HPDE6-E6E7 (cell line): ENCODE data around the gene ASB13.
"Not testable (repeated sequence)": the region's sequence is repeated elsewhere in the genome, so short reads cannot be mapped to it uniquely, and the experiment has no call there.

ENCODE experiments used
- DNase-seq: peaks from one replicate; pipeline ENCODE4 v3.0.0; 2011; ENCODE audit warnings: missing footprints; ENCODE audit errors: extremely low spot score

Gene ASB13

DNA sequence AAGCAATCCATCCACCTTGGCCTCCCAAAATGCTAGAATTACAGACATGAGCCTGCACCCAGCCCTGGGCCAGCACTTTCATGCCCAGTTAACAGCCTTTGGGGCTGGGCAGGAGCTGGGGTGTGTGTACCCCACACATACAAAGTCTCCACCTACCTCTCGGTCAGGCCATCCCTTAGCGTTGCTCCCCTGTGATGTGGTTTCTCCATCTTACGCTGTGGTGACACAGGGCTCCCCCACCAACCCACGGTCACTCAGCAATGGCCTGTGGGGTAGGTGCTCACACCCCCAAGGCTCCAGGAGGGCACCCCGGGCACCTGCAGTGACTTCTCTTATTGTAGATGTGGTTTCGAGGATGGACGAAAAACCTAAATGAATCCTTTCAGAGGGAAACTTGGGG lies 58.8 kb downstream of the ASB13 start:
- no peak for DNase-seq

DNA sequence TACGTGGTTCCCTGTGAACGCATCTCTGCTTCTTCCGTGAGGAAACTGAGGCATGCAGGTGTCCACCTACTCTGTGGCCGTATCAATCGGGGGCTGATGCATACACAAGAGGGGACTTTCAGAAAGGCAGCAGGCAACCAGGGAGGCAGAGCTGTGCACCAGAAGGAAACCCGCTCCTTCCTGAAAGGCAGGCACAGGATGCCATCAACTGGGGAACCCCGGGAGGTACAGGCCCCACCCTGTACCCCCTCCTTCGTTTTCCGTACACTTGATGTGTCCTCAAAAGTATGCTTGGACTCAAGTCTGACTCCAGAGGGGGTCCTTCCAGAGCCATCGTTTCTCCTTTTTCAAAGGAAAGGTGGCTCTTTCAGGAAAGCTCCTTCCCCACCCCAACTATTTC lies 59.5 kb downstream of the ASB13 start:
- no peak for DNase-seq

DNA sequence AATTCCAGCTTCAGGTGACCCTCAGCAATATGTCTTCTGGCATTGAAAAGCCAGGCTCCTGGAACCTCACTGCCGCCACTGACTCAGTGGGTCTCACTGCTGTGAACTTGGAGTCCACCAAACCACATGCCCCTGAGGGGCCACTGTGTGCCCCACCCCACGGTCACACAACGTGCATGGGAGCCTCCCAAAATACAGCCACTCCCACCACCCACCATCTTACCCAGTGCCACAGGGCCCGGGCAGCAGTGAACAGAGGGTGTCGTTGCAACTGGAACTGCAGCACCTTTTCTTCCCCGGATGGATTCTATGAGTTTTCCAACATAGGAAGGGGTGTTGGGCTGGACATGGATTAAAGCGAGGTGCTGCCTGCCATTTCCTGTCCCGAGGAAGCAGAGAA lies 60.1 kb downstream of the ASB13 start:
- no peak for DNase-seq

DNA sequence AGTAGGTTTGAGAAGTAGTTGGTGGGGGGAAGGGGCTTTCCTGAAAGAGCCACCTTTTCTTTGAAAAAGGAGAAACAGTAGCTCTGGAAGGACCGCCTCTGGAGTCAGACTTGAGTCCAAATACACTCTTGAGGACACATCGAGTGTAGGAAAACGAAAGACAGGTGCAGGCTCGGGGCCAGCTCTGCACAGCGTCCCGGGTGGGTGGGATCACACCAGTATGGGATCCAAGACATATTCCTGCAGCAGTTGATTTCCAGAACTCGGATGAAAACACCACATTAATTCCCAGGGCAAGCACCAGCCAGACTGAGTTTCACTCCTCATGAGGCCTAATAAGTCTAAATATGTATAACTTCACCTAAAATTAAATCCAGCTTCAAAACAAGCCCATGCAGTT lies 61.4 kb downstream of the ASB13 start:
- no peak for DNase-seq

DNA sequence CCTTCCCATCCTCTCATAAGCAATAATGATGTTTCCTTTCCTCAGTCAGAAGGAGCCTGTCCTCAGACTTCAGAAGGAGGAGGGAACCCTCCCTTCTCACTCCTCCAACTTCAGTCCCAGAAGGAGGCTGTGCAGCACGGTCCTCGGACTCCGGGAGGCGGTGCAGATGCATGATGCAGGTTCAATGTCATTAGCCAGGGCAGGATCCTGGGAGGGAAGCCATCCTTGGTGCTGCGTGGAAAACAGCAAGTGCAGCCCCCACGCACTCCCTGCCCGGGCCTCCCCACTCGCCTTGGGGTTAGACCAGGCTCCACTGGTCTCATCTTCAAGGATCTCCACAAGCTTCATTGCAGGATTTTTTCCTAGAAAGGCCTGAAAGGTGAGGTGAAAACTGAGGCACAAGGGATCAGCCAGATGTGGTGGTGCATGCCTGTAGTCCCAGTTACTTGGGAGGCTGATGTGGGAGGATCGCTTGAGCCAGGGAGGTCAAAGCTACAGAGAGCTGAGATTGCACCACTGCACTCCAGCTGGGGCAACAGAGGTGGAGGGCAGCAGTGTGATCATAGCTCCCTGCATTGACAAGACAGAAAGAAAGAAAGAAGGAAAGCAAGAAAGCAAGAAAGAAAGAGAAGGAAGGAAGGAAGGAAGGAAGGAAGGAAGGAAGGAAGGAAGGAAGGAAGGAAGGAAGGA lies 62.0 kb downstream of the ASB13 start:
- no peak for DNase-seq

DNA sequence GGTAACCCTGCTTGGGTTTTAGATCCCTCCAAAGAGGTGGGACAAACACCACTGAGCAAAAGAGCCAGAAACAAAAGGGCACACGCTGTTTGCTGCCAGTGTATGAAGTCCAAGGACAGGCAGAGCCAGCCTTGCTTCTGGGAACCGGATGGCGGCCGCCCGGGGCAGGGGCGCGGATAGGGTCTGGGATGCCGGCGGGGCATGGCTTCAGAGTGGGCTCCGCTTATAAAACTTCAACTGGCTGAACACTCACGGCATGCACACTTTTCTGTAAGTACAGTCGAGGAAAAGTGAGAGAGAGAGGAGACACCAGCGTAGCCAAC lies 62.6 kb downstream of the ASB13 start:
- no peak for DNase-seq

DNA sequence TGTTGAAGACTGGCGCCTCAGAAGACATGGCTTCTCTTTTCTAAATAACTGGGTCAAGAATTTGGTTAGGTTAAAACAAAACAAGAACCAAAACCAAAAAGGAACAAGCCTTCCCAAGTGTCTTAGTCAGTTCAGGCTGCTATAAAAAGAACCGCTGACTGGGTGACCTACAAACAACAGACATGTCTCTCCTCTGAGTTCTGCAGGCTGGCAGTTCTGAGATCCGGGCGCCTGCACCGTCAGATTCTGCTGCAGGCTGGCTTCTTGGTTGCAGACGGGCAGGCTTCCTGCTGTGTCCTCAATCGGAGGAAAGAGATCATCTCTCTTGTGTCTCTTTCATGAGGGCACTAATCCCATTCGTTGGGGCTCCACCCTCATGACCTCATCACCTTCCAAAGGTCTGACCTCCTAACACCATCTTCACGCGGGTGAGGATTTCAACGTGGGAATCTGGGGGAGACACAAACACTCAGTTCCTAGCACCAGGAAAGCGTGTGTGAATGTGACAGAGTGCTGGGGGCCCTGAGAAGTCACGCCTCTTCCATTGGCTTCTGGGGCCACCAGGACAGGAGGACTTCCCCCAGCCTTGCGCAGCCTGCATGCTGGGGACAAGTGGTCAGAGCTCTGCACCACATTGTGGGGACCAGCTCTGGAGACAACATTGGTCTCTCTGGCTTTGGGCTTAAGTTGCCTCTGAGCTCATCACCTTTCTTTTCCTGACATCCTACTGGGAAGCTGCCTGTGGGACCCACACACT lies 63.1 kb downstream of the ASB13 start:
- DNase-seq = no peak

DNA sequence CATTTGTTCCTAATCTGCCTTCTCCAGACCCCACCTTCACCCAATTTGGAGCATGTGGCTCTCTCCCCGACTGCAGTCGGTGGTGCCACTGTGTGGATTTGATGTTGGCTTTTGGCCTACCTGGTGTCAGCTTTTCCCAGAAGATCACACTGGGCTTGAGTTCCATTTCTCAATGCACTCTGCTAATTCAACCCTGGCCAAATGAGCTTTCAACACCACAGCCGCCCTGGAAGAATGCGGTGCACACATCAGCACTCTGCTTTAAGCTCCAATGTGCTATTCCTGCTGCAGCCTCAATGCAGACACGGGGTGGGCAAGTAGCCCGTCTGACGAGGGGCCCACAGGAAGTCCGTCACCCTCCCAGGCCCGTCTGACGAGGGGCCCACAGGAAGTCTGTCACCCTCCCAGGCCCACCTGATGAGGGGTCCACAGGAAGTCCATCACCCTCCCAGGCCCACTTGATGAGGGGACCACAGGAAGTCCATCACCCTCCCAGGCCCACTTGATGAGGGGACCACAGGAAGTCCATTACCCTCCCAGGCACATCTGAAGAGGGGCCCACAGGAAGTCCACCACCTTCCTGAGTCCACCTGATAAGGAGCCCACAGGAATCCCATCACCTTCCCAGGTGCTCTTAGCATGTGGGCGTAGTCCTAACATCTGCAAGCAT lies 64.4 kb downstream of the ASB13 start:
- DNase-seq = no peak

DNA sequence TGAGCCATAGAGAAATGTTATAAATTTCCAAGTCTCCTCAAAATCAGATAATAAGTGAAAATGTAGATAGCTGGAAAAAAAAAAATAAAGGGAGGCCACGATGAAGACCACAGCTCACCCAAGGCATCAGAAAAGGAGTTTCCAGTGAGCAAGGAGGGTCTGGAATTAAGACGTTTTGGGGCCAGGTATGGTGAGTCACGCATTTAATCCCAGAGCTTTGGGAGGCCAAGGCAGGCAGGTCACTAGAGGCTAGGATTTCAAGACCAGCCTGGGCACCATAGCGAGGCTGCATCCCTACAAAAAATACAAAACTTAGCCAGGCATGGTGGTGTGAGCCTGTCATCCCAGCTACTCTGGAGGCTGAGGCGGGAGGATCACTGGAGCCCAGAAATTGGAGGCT lies 65.5 kb downstream of the ASB13 start:
- DNase-seq = no peak

DNA sequence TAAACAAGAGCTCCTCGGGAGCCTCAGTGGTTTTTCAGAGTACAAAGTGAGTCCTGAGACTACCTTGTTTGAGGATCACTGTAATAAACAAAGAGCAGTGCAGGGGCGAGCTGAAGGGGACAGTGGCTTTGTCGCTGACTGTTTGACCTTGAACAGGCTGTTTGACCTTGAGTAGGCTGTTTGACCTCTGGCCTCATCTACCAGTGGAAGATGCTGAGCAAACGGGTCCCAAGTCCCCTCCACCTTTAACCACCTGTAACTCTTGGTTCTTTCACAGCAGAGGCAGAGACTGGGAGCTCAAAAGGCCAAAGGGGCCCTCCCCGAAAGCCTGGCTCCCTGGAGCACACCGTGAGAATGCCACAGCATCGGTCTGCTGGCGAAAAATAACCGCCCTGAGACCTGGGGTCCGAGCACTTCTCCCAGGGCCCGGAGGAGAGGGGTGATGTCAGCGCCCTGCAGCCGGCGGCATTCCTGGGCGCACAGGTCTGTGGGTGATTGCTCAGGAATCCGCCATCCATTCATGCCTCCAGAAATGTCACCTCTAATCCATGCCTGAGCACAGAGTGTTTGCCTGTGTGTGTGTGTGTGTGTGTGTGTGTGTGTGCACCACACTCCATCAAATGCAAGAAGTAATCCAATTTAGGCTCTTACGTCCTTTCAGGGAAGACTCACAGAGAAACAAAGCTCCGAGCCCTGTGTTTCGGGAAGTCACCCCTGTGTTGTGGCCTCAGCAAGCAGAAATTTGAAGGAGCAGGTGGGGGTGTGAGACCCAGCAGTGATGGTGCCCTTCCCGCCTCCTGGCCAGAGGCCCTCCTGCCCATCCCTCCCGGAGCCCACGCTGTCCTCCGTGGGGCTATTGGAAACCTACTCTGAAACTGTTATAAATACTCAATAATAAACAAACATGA lies 66.5 kb downstream of the ASB13 start:
- DNase-seq = no peak

DNA sequence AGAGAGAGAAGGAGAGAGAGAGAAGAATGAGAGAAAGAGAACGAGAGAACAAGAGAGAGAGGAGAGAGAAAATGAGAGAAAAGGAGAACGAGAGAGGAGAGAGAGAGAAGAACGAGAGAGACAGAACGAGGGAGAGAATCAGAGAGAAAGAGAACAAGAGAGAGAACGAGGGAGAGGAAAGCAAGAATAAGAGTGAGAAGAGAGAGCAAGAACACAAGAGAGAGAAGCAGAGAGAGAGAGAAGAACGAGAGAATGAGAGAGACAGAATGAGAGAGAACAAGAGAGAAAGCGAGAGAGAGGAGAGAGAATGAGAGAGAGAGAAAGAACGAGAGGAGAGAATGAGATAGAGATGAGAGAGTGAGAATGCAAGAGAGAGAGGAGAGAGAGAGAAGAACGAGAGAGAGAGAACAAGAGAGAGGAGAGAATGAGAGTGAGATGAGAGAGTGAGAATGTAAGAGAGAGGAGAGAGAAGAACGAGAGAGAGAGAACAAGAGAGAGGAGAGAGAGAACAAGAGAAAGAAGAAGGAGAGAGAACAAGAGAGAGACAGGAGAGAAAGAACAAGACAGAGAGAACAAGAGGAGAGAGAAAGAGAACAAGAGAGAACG lies 68.2 kb downstream of the ASB13 start:
- DNase-seq = no peak

DNA sequence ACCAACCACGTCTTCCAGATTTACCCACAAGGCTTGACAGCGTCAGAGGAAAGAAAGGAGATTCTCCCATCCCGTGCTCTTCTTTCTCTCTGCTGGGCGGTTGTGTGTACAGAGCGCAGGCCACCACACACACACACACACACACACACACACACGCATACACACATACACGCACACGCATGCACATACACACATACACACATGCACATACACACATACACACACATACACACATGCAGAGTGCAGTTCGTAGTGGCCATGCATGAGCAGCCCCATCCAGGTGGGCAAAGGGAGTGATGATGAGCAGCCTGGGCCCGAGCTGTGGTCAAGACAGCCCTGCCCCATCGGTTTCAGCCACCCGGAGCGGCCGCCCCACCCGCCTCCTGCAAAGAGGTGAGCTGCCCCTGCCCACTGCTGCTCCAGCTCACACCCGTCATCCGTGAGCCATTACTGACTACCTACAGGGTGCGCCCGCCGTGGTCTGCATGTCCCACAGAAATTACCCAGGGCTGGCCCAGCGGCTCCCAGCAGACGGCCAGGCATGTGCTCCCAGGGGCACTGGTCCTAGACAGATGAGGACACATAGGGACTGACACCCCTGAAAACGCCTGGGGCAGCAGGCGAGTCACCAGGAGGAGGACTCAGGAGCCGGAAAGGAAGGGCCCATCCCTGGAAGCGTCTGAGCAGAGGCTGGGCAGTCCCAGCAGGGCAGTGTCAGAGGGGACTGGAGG lies 69.6 kb downstream of the ASB13 start:
- no peak for DNase-seq

DNA sequence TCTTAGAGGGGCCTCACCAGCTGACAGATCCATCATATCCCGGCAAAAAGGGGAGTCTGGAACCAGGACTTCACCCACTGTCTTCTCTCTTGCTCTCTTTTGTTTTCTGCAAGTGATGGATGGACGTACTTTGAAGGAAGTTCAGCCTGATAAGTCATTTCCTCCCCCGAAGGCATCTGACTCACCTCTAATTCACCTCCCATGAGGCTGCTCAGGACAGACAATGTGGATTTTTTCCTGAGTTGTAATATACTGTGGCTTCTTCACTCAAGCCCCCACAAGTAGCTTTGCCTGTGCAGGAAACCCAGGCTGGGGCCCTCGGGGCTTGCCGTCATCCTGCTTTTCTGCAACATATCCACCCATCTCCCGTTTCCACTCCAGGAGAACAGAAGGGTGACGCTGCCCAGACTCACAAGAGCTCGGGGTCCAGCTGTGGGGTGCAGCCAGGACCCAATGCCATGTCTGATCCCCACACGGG lies 70.4 kb downstream of the ASB13 start:
- DNase-seq = peak; percentile 42

DNA sequence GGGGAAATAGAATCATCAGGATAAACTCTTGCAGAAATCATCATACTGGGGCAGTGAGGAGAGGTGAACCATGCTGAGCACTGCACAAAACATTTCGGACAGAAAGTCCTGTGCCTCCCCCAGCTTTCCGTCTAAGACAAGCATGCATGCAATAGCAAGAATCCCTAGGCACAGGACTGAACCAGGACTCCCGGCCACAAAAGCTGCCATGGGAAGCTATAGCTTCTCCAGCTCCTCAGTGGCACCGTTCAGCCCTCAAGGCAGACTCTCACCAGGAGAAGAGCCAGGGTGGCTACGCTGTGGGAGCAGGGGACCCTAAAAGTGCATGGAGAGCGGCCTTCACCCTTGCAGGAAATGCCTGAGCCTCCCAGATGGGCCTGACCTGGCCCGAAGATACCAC lies 70.8 kb downstream of the ASB13 start:
- DNase-seq = no peak

DNA sequence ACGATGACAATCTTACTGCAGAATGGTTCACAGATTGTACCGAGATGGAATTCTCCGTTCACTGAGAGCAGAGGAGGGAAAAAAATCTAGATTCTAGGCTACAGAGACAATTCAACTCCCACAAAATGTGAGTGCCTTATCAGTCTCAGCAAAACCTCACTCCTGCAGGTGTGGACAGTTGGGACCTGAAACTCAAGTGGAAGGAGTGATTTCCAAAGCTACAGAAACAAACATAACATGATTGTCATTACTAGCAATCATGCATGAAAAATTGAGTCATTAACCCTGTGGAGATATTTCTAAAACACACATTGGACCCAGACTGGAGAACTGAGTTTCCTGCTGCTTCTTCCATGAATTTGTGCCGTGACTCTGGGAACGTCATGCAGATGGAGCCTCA lies 71.3 kb downstream of the ASB13 start:
- no peak for DNase-seq

DNA sequence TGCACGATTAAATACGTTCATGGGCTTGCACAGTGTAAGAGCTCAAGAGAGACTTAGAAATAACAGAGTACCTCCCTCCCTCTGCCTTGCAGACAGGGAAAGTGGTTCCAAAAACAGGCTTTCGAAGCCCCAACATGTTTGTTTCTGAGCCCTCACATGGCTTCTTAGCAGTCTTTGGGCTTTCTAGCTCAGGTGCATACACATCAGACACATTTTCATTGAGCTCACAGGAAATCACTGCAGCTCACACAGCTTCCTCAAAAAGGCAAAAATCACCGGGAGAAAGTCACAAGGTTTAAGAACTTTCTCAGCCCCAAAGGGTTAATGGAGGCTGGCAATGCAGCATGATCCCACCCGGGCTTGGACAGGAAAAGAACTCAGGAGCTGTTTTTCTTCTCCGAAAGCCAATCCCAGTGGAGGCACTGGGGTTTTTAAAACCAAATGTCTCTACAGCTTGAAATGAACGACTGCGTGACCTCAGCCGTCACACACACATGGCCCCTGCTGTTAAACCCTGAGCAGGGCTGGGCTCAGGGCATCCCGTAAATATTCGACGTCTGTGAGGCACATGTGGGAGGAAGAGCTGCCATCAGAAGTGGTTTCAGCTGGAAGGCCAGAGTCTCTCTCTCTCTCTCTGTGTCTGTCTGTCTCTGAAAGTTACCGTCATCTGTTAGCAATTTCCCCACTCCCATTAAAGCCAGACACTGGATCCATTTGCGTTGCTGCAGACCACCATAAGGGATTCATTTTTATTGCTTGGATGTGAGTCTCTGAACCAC lies 71.9 kb downstream of the ASB13 start:
- DNase-seq = no peak

DNA sequence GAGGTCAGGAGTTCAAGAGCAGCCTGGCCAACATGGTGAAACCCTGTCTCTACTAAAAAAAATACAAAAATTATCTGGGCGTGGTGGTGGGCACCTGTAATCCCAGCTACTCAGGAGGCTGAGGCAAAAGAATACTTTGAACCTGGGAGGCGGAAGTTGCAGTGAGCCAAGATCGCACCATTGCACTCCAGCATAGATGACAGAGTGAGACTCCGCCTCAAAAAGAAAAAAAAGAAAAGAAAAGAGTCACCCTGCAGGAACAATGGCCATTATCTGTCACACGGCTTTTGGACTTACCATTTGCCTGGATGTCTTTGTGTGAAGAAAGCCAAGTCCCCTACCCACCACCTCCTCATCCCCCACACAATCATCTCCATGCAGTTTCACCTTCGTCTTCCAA lies 73.0 kb downstream of the ASB13 start:
- not testable (repeated sequence) for DNase-seq

DNA sequence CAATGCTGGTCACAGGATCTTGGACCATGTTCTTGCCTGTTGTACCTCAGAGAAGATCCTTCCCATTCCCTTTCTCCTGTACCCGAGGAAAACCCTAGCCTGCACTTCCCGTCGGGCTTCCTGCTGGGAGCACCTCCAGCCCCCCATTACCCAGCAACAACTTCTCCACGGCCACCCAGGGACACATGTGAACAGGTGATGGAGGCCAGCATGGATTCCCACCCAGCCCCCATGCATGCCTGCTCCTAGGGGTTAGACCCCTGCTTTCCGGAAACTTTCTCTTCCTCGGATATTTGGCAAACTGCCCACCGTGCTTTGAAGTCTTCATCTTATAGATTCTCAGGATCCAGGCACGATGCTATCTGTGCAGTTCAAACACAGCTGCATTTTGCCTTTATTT lies 74.3 kb downstream of the ASB13 start:
- DNase-seq = no peak

DNA sequence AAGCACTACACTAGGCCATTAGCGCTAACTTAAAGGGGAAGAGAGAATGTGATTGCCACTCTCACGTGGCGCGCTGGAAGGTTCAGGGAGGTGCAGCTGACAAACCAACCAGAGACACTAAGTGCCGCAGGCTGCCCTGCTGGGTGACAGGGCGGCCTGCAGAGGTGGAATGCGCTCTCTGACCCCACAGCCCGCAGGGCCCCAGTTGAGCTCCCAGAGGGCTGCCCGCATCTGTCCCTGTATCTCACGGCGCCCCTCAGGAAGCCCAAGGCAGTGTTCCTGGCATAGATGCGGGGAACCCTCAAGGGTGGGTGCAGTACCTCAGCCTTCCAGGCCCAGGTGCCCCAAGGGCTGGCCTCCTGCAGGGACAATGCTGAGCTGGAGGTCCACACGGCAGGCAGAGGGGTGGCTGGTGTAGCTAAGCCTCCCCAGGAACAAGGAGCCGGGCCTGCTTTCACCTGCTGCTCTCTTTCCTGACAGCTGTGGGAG lies 75.0 kb downstream of the ASB13 start:
- DNase-seq = no peak

DNA sequence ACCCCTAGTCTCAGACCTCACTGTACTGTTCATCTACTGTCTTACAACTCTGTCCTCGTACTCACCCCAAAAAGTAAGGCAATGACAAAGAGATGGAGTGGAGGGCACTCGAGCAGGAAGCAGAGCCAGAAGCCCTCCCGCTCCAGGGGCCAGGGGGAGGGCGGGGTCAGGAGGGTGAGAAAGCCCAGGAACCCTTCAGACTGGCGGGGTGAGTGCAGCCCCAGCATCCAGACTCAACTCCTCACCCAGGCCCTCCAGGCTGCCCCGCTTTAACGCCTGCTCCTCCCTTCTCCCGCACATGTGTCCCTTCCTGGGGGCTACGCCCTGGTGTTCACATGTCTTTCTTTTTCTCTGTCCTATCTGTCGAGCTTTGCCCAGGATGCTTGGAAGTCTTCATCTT lies 75.6 kb downstream of the ASB13 start:
- no peak for DNase-seq
